Endothelial cell of hepatic sinusoid (primary cell): ENCODE results near the gene ANKS1B.
"Not testable (repeated sequence)": the region's sequence is repeated elsewhere in the genome, so short reads cannot be mapped to it uniquely, and the experiment has no call there.

Experiments
- in situ Hi-C: cut with HindIII; loops from 2 replicates; pipeline ENCODE4 v1.10.0; 2017; ENCODE audit warnings: low sequenced_read_pairs

The ANKS1B gene

DNA sequence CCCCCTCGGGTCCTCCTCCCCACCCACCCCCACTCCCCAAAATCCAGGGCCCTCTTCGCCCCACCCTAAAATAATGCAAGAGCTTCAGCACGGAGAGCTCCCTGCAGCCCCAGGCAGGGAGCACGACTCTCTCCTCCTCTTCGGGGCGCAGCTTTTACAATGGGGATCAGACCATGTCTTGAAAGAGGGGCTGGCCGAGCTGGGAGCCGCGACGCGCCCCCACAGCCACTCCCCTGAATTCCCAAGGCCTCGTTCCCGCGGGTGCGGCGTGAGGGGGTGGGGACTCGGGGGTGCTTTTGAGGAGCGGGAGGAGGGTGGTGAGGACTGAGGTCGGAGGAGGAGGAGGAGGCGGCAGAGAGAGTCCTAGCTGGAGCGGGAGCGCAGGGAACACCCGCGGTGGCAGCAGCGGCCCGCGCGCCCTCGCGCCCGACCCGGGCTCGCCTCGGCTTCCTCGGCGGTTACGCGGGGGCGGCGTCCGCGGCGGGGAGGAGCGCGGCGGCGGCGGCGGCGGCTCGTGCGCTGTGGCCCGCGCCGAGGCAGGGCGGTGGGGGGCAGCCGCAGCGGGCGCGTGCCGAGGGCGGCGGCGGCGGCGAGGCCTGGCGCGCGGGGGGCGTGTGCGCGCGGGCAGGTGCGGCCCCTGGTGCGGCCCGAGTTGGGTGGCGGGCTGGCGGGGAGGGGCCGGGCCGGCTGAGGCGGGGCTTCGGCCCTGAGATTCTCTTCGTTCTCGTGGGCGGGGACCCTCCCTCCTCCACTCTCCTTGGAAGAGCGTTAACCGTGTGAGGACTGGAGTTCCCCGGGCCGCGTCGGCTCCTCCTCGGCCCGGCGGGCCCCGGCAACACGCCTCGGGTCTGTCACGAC lies at the start of gene ANKS1B:
ANKS1B (minus strand) TSS at position 666 of the 858 bp plus-strand sequence. CDS start 699 bp downstream, outside the sequence.
- in situ Hi-C loops = no loop called here

- in situ Hi-C loops = no loop called here
Observed at GRCh38 chr12:100031836-100032235, 47.1 kb upstream of the ANKS1B start.

- in situ Hi-C loops = no loop called here
Observed at GRCh38 chr12:100027671-100028070, 42.9 kb upstream of the ANKS1B start.

- in situ Hi-C loops = no loop called here
Observed at GRCh38 chr12:100026241-100026640, 41.5 kb upstream of the ANKS1B start.

- in situ Hi-C loops = no loop called here
Observed at GRCh38 chr12:100024974-100025555, 40.3 kb upstream of the ANKS1B start.

- in situ Hi-C loops = no loop called here
Observed at GRCh38 chr12:100020370-100020769, 35.6 kb upstream of the ANKS1B start.

GRCh38 chr12:100017056-100017455 lies 32.3 kb upstream of the ANKS1B start:
- in situ Hi-C loops = no loop called here

GRCh38 chr12:100016304-100016703 lies 31.6 kb upstream of the ANKS1B start:
- in situ Hi-C loops = not testable (repeated sequence)

- in situ Hi-C loops = not testable (repeated sequence)
Observed at GRCh38 chr12:100005846-100006245, 21.1 kb upstream of the ANKS1B start.

GRCh38 chr12:99997806-99998205 lies 13.1 kb upstream of the ANKS1B start:
- in situ Hi-C loops = no loop called here

DNA sequence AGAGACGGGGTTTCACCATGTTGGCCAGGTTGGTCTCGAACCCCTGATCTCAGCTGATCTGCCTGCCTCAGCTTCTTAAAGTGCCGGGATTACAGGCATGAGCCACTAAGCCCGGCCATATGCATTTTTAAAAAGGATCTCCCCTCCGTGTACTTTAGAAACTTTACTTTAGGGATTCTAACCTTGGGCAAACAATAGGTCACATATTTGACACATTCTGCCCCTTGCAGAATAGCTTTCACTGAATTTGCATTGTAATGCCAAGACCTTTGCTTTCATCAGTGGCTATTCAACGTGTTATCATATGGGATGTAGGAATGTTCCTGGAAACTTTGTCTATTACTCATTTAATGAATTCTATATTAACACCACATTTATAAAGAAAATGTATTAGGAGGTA lies 11.4 kb upstream of the ANKS1B start:
- in situ Hi-C loops = no loop called here

DNA sequence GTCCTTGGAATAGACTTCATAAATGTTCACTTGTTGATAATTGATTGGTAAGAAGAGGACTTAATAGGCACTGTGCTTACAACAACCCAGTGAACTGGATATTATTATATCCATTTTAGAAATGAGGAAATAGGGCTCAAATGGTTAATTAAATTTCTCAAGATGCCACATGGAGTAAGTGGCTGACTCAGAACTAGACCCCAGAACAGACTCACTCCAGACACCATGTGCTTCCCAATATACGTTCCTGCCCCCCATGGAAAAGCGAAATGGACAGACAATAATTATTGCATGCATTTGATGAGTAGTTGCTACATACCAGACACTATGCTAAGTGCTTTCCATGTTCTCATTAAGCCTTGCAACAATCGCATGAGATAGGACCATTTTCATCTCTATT lies 895 bp upstream of the ANKS1B start:
- in situ Hi-C loops = no loop called here

GRCh38 chr12:99985129-99985570 lies 414 bp upstream of the ANKS1B start:
- in situ Hi-C loops = no loop called here

DNA sequence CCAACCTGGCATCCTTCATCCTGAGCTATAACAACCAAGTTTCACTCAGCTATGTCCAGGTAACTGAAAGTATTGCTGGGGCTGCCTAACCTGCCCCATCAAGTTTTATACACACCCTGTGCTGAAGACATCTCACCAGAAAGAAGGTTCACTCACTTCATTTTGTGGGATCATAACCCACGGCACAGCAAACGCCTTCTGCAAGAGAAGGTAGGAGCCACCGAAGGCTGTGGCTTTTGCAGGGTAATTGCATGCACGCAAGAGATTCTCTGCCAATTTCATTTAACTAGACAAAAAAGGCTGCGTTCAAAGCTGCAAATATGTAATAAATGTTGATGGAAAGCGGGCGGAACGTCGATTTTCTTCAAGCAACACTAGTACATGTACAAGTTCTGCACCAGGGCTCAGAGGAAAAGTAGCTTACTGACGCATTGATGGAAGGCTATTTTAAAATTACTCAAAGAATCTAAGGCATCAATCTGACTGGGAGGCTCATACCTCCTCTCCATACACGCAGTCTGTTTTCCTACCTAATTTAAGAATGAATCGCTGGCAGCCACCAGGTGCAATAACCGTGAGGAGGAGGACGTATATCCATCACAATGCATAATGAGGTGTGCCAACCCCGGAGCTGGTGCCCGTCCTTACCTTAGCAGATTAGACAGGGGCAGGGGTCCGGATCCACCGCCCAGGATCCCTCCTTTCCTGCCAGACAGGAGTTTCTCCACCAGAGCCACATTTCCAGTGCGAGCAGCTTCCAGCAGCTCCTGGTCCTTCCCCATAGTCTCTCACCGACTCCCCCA lies 1.1 kb downstream of the ANKS1B start:
- in situ Hi-C loops = no loop called here

DNA sequence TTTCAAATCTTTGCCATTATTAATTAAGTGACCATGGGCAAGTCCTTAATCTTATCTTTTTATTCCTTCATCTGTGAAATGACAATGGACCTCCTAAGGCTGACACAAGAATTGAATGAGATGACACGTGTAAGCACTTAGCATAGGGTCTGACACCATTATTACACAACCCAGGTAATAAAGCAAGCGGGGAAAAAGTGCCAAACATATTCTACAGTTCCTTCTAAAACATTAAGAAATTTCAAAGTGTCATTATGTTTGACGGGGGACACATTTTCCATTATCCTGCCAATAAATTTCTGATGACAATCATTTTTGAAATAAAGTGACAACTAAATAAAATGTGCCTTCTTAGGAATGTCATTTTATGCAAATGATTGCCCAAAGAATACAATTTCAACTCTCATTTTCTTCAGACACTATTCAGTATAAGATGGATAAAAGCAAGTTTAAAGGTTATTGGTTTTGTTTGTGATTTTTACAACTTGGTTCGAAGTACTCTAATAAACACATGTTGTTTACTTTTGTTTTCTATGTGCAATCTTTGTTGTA lies 3.0 kb downstream of the ANKS1B start:
- in situ Hi-C loops = no loop called here

DNA sequence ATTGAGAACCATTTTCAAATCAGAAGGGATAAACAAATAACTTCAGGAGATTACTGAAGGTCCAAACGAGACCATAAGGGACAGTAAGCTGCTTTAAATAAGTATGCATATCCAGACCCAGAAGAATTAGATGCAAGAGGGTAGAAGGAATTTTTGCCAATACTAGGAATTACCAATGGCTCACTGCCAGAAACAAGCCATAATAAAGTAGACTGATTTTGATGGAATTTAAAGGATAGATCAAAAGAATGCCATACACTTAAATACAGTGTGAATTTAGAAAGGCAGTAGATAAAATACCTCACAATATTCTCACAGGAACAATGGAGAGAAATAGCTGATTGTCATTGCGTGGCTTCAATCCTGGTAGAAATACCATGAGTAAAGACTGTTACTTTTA lies 5.3 kb downstream of the ANKS1B start:
- in situ Hi-C loops = no loop called here

GRCh38 chr12:99978152-99978551 lies 6.6 kb downstream of the ANKS1B start:
- in situ Hi-C loops = no loop called here

- in situ Hi-C loops = no loop called here
Observed at GRCh38 chr12:99977550-99977949, 7.2 kb downstream of the ANKS1B start.

DNA sequence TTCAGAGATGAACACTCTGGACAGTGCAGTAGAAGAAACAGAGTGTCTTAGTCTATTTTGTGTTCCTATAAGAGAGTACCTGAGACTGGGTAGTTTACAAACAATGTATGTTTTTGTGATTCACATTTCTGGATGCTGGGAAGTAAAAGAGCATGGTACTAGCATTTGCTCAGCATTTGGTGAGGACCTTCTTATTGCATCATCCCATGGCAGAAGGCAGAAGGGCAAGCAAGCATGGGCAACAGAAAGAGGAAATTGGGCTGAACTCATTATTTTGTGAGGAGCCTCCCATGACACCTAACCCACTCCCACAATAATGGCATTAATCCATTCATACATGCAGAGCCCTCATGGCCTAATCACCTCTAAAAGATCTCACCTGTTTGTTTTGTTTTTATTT lies 8.0 kb downstream of the ANKS1B start:
- in situ Hi-C loops = no loop called here

GRCh38 chr12:99975321-99975720 lies 9.4 kb downstream of the ANKS1B start:
- in situ Hi-C loops = no loop called here

- in situ Hi-C loops = no loop called here
Observed at GRCh38 chr12:99974146-99974545, 10.6 kb downstream of the ANKS1B start.
